CD4-positive, alpha-beta T cell (primary cell): Measurements from ENCODE around the gene C6orf89. TPM values are rescaled to one million over a fixed set of nuclear protein-coding genes. Genes with fewer than 3 reads are reported as not detected.
"Not testable (repeated sequence)": the region's sequence is repeated elsewhere in the genome, so short reads cannot be mapped to it uniquely, and the experiment has no call there.

ENCODE experiments used
- ATAC-seq: fragments of 200-7000 bp; cut with Tn5 transposase; one replicate; pipeline ENCODE4 v1.10.0; 2022; ENCODE audit warnings: mild to moderate bottlenecking; ENCODE audit not compliant: poor library complexity
- CTCF ChIA-PET: fragments of 350-600 bp; sonication (Branson Sonifier 250); formaldehyde crosslinking; loops from one replicate; lab custom pipeline; 2021; ENCODE audit warnings: antibody characterized with exemption, inconsistent platforms; lab: Charles Lee
- POLR2A ChIA-PET: fragments of 350-600 bp; sonication (Branson Sonifier 250); formaldehyde crosslinking; loops from one replicate; lab custom pipeline; 2021; ENCODE audit warnings: antibody characterized with exemption, inconsistent platforms; lab: Charles Lee
- DNase-seq, 14 experiments: peaks; one replicate each; pipeline ENCODE4 v3.0.0-alpha.2; 2013 to 2020; ENCODE audit warnings: mixed read lengths in 2 of 14
- H3K27ac ChIP-seq, 2 donors: one replicate each; pipeline versions ENCODE4 v1.5.1 to v1.7.0; 2013; ENCODE audit warnings: low read length in 2 of 2, low read depth in 1 of 2, mild to moderate bottlenecking in 1 of 2
- H3K27me3 ChIP-seq, 2 experiments: 1 replicate in 1 of 2; 2 replicates in 1 of 2; pipeline versions ENCODE4 v1.6.1 to v1.7.0; 2013; ENCODE audit warnings: low read length in 2 of 2, control low read depth in 1 of 2, mild to moderate bottlenecking in 1 of 2, moderate library complexity in 1 of 2; ENCODE audit not compliant: insufficient read depth in 2 of 2, control insufficient read depth in 1 of 2
- H3K36me3 ChIP-seq: one replicate; pipeline ENCODE4 v1.6.1; 2013; ENCODE audit warnings: low read length, control low read depth; ENCODE audit not compliant: insufficient read depth
- H3K4me1 ChIP-seq: one replicate; pipeline ENCODE4 v1.6.1; 2013; ENCODE audit warnings: low read length, control low read depth; ENCODE audit not compliant: insufficient read depth
- H3K4me3 ChIP-seq: one replicate; pipeline ENCODE4 v1.5.1; 2013; ENCODE audit warnings: mild to moderate bottlenecking, low read length, moderate library complexity
- H3K9me3 ChIP-seq, 2 experiments: 1 replicate in 1 of 2; 2 replicates in 1 of 2; pipeline versions ENCODE4 v1.6.1 to v1.7.0; 2013; ENCODE audit warnings: low read length in 2 of 2, mild to moderate bottlenecking in 2 of 2, control low read depth in 1 of 2, moderate library complexity in 1 of 2; ENCODE audit not compliant: control insufficient read depth in 1 of 2, insufficient read depth in 1 of 2
- H3K27ac Mint-ChIP-seq: one replicate; pipeline ENCODE4 v1.8.0; 2020; ENCODE audit warnings: mixed read lengths
- H3K27me3 Mint-ChIP-seq: one replicate; pipeline ENCODE4 v1.8.0; 2021; ENCODE audit warnings: mixed read lengths
- H3K36me3 Mint-ChIP-seq: one replicate; pipeline ENCODE4 v1.8.0; 2021; ENCODE audit warnings: low read depth, mixed read lengths
- H3K4me1 Mint-ChIP-seq: one replicate; pipeline ENCODE4 v1.8.0; 2021; ENCODE audit warnings: low read depth, mixed read lengths
- H3K4me3 Mint-ChIP-seq: one replicate; pipeline ENCODE4 v1.8.0; 2020; ENCODE audit warnings: mild to moderate bottlenecking, mixed read lengths
- H3K9me3 Mint-ChIP-seq: one replicate; pipeline ENCODE4 v1.8.0; 2020; ENCODE audit warnings: mixed read lengths
- intact Hi-C, 2 experiments: fragments of 100-400 bp; cut with DNase I in 1 of 2; cut with micrococcal nuclease in 1 of 2; formaldehyde crosslinking; loops; one replicate each; pipeline versions ENCODE4 v1.15.1 to v1.9.0; 2023 to 2025; cut with DNase I, micrococcal nuclease
- total RNA-seq, 174 experiments: library from RNA in 2 of 174; stranded (reverse) in 2 of 174; gene quantifications; one replicate each; pipeline ENCODE4 v1.2.3 and lab custom pipeline; 2021 to 2026
- TF ChIP-seq, protein P1 (sequence below): fragments of 200-600 bp; IDR thresholded peaks from one replicate; pipeline ENCODE4 v1.8.0; 2022; ENCODE audit warnings: antibody characterized with exemption, mild to moderate bottlenecking

C6orf89 gene
- total RNA-seq, 2 experiments from 2014 or later, result 23.7 to 24.0 TPM

GRCh38 chr6:36940027-36940426 lies 54.3 kb downstream of the C6orf89 start:
- ATAC-seq (no peak), DNase-seq (no peak)
- Histone ChIP-seq H3K36me3 (no peaks in the 10 kb centered on the region), H3K27ac (no peak overlapping the region), H3K27me3 (no peaks in the 10 kb centered on the region), H3K4me1 (no peaks in the 10 kb centered on the region), H3K4me3 (no peak overlapping the region), H3K9me3 (no peaks in the 10 kb centered on the region)
- Mint-ChIP-seq H3K9me3 (no peaks in the 10 kb centered on the region), H3K4me1 (no peaks in the 10 kb centered on the region), H3K36me3 (no peaks in the 10 kb centered on the region), H3K4me3 (no peak overlapping the region), H3K27me3 (no peaks in the 10 kb centered on the region), H3K27ac (no peak overlapping the region)
- TF ChIP-seq, protein P1, sequence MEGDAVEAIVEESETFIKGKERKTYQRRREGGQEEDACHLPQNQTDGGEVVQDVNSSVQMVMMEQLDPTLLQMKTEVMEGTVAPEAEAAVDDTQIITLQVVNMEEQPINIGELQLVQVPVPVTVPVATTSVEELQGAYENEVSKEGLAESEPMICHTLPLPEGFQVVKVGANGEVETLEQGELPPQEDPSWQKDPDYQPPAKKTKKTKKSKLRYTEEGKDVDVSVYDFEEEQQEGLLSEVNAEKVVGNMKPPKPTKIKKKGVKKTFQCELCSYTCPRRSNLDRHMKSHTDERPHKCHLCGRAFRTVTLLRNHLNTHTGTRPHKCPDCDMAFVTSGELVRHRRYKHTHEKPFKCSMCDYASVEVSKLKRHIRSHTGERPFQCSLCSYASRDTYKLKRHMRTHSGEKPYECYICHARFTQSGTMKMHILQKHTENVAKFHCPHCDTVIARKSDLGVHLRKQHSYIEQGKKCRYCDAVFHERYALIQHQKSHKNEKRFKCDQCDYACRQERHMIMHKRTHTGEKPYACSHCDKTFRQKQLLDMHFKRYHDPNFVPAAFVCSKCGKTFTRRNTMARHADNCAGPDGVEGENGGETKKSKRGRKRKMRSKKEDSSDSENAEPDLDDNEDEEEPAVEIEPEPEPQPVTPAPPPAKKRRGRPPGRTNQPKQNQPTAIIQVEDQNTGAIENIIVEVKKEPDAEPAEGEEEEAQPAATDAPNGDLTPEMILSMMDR, result no peak
- ChIA-PET CTCF (no interaction called here), POLR2A (no interaction called here)
- intact Hi-C loops, result no loop called here

- H3K36me3 ChIP-seq, CTCF ChIA-PET, POLR2A ChIA-PET, H3K4me3 ChIP-seq, H3K27me3 Mint-ChIP-seq, DNase-seq, H3K9me3 ChIP-seq, H3K27me3 ChIP-seq, H3K9me3 Mint-ChIP-seq, H3K4me1 ChIP-seq, H3K4me1 Mint-ChIP-seq, H3K27ac ChIP-seq, H3K4me3 Mint-ChIP-seq, H3K27ac Mint-ChIP-seq, ATAC-seq, H3K36me3 Mint-ChIP-seq, intact Hi-C loops: not testable (repeated sequence)
Measured at GRCh38 chr6:36941561-36941960, 55.8 kb downstream of the C6orf89 start.

- CTCF ChIA-PET, H3K27me3 ChIP-seq, H3K36me3 ChIP-seq, intact Hi-C loops, H3K4me3 ChIP-seq, DNase-seq, H3K27ac ChIP-seq, H3K36me3 Mint-ChIP-seq, H3K27ac Mint-ChIP-seq, H3K4me1 Mint-ChIP-seq, H3K27me3 Mint-ChIP-seq, H3K9me3 Mint-ChIP-seq, POLR2A ChIA-PET, H3K4me3 Mint-ChIP-seq, H3K9me3 ChIP-seq, ATAC-seq: not testable (repeated sequence)
- H3K4me1 ChIP-seq, result peaks cover 11% of the 10 kb centered on the region
Measured at GRCh38 chr6:36942329-36942728, 56.6 kb downstream of the C6orf89 start.

- no peak overlapping the region for H3K4me3 ChIP-seq
- no peak overlapping the region for H3K27ac ChIP-seq
- no peak overlapping the region for H3K27ac Mint-ChIP-seq
- H3K27me3 ChIP-seq, result no peaks in the 10 kb centered on the region
- no peaks in the 10 kb centered on the region for H3K36me3 ChIP-seq
- H3K9me3 Mint-ChIP-seq, result no peaks in the 10 kb centered on the region
- ChIA-PET POLR2A (no interaction called here), CTCF (no interaction called here)
- no peaks in the 10 kb centered on the region for H3K9me3 ChIP-seq
- H3K4me1 Mint-ChIP-seq, result peaks cover 30% of the 10 kb centered on the region
- DNase-seq (no peak), ATAC-seq (no peak)
- TF ChIP-seq, protein P1, result no peak
- no peak overlapping the region for H3K4me3 Mint-ChIP-seq
- intact Hi-C loops, result no loop called here
- peaks cover 24% of the 10 kb centered on the region for H3K4me1 ChIP-seq
- H3K36me3 Mint-ChIP-seq, result no peaks in the 10 kb centered on the region
- H3K27me3 Mint-ChIP-seq, result no peaks in the 10 kb centered on the region
Measured at GRCh38 chr6:36944650-36945049, 58.9 kb downstream of the C6orf89 start.
